ENCODE measurements around the gene ARMCX6.
"Not testable (repeated sequence)": the region's sequence is repeated elsewhere in the genome, so short reads cannot be mapped to it uniquely, and the experiment has no call there.

ARMCX6 gene

DNA sequence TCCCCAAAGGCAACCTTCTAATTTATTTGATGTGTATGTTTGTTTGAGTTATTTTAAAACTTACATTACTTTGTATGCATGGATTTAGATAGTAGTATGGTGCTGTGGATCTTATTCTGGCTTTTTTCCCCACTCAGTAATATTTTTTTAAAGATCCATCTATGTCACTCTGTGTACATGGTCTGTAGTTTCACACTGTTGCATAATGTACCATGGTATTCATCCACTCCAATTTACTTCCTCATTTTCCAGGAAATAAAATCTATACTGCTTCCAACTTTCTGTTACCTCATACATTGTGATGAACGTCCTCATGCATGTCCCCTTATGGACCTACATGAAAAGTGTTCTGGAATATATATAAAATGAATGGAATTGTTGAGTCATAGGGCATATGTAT, 24.3 kb upstream of the ARMCX6 start:
- no peak overlapping the region for H3K4me3 ChIP-seq (ENCODE audit: low read length)
- DNase-seq (ENCODE audit: low read depth): no peak
- TF ChIP-seq, protein P1, sequence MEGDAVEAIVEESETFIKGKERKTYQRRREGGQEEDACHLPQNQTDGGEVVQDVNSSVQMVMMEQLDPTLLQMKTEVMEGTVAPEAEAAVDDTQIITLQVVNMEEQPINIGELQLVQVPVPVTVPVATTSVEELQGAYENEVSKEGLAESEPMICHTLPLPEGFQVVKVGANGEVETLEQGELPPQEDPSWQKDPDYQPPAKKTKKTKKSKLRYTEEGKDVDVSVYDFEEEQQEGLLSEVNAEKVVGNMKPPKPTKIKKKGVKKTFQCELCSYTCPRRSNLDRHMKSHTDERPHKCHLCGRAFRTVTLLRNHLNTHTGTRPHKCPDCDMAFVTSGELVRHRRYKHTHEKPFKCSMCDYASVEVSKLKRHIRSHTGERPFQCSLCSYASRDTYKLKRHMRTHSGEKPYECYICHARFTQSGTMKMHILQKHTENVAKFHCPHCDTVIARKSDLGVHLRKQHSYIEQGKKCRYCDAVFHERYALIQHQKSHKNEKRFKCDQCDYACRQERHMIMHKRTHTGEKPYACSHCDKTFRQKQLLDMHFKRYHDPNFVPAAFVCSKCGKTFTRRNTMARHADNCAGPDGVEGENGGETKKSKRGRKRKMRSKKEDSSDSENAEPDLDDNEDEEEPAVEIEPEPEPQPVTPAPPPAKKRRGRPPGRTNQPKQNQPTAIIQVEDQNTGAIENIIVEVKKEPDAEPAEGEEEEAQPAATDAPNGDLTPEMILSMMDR (conservative IDR thresholded peaks at IDR 0.05; ENCODE audit: low read depth, low read length): no peak

GRCh38 chrX:101639583-101639982, 21.8 kb upstream of the ARMCX6 start:
- H3K4me3 ChIP-seq (ENCODE audit: low read length): no peak overlapping the region
- DNase-seq (ENCODE audit: low read depth): no peak
- TF ChIP-seq, protein P1 (conservative IDR thresholded peaks at IDR 0.05; ENCODE audit: low read depth, low read length): no peak

DNA sequence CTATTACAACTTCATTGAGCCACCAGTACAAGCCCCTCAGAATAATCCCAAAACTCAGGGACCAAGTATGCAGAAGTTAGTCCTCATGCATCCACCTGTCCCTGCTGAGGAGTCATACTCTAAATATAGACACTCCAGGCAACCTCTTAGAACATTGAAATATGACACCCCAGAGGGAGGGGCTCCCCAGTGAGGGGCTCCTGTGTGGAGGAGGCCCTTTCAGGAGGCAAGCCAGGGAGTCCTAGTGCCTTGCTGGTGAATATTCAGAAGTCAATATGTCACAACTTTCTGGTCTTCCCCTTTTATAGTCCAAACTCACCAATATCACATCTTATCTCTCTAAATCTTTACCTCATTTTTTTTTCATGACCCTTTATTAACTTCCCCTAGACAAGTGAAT, 1.6 kb upstream of the ARMCX6 start:
- H3K4me3 ChIP-seq (ENCODE audit: low read length): no peak overlapping the region
- TF ChIP-seq, protein P1 (conservative IDR thresholded peaks at IDR 0.05; ENCODE audit: low read depth, low read length): no peak
- DNase-seq (ENCODE audit: low read depth): no peak

- TF ChIP-seq, protein P1 (conservative IDR thresholded peaks at IDR 0.05; ENCODE audit: low read depth, low read length): no peak
- no peak for DNase-seq (ENCODE audit: low read depth)
- no peak overlapping the region for H3K4me3 ChIP-seq (ENCODE audit: low read length)
Observed at GRCh38 chrX:101605728-101606127, 12.1 kb downstream of the ARMCX6 start.

DNA sequence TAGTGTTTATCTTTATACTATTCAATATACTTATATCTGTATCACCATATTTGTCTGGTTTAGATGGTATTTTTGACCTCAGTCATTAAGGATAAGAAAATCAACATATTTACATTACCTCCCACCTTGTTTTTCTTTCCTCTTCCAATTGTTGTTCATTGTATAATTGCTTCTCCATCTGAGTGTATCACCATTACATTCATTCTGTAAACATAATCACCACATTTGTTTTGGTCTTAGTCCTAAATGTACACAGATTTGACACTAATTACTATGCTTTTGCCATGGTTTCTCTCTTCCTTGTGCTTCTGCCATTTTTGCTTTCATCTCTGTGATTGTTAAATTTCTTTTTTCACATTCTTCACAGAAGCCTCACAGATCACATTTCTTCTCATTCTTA, 12.7 kb downstream of the ARMCX6 start:
- H3K4me3 ChIP-seq (ENCODE audit: low read length): no peak overlapping the region
- no peak for DNase-seq (ENCODE audit: low read depth)
- TF ChIP-seq, protein P1 (conservative IDR thresholded peaks at IDR 0.05; ENCODE audit: low read depth, low read length): no peak

GRCh38 chrX:101602077-101602476, 15.7 kb downstream of the ARMCX6 start:
- DNase-seq (ENCODE audit: low read depth): no peak
- H3K4me3 ChIP-seq (ENCODE audit: low read length): no peak overlapping the region
- TF ChIP-seq, protein P1 (conservative IDR thresholded peaks at IDR 0.05; ENCODE audit: low read depth, low read length): no peak

DNA sequence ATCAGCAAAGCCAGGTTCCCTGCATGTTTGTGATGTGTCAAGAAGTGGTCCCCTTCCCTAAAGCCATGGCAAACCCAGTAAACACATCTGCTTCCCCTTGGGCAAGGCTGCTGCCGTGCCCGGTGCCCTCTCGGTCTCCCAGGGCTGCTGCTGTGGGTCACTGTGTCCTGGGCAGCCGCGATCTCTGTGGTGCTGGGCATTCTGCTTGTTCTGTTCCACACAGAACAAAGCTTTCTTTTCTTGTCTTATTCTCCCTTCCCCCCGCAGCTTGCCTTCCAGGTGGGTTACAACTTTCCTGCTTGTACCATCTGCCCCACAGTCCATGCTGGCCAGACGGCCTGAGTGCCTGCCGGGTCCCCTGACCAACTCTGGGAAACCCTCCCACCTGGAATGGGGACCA, 18.2 kb downstream of the ARMCX6 start:
- not testable (repeated sequence) for H3K4me3 ChIP-seq (ENCODE audit: low read length); DNase-seq (ENCODE audit: low read depth)

Measured in retinal pigment epithelial cell (primary cell).